Amygdala (tissue), 56 donors: ENCODE data around the gene HSPG2.
"Not testable (repeated sequence)": the region's sequence is repeated elsewhere in the genome, so short reads cannot be mapped to it uniquely, and the experiment has no call there.

Experiments
- DNase-seq, 56 donors: peaks; one replicate each; lab custom pipeline; 2025; lab: John Stamatoyannopoulos, UW

HSPG2 gene

DNA sequence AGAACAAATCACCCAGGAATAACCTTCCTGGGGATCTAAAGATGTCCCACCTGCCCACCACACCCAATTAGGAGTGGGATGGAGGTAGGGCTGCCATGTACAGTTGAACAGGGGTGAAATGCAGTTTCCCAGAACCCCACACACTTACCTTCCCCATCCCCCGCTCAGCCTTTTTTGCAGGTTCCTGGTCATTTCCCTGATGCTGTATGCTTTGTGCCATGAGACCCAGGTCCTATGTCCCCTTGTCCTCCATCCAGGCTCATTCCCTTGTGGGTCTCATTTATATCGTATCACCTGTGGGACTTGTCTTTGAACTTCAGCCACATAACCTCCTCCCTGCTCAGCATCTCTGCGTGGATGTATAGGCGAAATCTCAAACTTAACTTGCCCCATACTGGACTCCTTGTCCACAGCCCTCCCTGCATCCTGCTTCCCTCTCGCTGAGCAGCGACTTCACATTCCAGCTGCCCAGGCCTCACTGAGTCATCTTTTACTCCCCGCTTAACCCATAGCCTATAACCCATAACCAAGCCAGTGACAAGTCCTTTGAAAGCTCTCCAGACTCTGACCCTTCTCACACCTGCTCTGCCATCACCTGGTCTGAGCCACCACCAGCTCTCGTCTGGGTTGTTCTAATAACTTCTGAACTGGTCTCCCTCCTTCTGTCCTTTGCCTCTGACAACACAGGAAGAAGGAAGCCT lies 120.4 kb downstream of the HSPG2 start:
- DNase-seq = no peak

DNA sequence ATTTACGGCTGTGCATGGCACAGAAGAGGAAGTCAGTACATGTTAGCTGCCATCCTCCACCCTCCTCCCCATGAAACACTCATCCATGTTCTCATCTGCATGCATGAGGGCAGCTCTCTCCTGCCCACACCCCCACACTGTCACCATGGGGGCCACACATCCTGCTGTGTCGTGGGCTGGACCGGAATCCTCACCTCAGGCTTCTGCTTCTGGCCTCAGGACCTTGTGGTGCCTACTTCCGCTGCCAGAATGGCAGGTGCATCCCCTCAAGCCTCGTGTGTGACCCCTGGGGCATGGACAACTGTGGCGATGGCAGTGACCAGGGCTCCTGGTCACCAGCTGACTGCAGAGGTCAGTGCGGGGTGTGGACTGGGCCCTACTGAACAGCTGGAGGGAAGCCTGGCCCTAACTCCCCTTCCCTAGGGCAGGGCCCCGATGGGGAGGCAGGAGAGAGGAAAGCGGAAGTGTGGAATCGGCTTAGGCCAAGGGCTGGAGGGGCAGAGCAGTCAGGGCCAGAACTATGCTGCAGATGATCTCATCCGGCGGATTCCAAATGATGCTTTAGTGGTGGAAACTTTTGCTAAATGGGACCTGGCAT lies 121.3 kb downstream of the HSPG2 start:
- DNase-seq = no peak

DNA sequence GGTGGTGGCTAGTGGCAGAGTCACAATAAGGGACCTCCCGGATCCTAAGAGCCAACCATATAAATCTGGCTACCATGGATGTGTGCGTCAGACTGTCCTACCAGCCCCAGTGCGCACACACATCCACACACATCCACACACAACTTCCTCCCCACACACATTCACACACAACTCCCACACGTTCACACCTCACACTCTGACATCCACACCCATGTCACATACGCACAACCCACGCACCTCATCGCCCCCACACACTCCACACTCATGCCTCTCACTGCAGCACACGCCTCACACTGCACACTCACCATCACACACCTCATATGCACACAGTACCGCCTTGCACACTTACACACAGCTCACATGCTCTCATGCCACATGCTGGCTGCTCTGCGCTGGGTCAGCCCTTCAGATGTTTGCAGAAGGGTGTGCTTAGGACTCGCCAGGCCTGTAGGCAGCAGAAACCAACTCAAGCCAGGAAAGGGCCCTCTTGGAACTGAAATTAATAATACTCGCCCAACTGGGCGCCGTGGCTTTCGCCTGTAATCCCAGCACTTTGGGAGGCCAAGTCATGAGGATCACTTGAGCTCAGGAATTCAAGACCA lies 122.0 kb downstream of the HSPG2 start:
- DNase-seq = no peak

DNA sequence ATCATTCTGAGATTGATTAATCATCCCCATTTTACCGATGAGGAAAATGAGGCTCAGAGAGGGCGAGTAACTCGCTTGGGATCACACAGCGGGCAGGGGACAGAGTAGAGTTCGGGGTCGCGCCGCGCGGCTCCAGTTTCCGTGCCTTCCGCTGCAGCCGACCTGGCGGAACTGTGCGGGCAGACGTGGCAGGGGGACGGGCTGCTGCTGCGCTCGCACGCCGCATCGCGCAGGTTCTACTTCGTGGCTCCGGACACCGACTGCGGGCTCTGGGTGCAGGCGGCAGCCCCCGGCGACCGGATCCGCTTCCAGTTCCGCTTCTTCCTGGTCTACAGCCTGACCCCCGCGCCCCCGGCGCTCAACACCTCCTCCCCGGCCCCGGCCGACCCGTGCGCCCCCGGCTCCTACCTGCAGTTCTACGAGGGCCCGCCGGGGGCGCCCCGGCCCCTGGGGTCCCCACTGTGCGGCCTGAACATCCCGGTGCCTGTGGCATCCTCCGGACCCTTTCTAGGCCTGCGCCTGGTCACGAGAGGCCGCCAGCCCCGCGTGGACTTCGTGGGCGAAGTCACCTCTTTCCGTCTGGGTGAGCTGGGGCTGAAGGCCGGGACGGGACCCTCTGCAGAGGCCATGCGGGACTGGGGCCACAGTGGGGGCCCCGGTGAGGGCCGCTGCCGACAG lies 122.7 kb downstream of the HSPG2 start:
- no peak for DNase-seq

DNA sequence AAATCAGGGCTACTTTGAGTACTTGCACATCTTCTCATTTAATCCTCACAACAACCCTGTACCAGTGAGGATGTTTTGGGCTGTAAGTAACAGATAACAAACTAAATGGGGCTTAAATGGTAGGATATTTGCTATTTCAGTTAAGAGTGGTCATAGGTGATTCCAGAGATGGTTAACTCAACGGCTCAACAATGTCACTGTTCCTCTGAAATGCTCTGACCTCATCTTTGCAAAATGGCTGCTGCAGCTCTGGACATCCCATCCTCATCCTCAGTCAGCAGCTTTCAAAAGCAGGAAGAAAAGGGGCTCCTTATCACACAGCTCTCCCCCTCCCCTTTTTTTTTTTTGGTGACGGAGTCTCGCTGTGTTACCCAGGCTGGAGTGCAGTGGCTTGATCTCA lies 123.6 kb downstream of the HSPG2 start:
- DNase-seq = no peak

DNA sequence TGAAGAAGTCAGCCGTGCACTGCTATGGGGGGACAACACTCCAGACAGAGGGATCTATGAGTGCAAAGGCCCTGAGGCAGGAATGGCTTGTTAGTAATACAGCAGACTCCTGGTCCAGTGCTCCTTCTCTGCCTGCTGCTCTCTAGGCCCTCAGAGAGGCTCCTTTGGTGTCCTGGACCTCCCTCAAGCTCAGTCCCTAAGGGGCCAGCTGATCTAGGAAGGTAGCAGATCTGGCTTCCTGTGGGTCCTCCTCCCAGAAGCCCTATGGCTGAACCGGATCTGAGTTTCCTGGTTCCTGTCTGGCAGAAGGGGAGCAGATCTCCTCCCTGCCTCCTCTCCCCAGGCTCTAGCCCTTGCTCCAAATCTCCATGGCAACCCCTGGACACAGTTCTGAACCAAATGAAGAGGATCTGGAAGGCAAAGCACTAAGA lies 125.2 kb downstream of the HSPG2 start, which contains the start of gene LDLRAD2:
Gene LDLRAD2, plus strand, starts transcription at position 391 of the 431 bp plus-strand sequence. CDS start 187 bp downstream, outside the sequence.
- DNase-seq = no peak

DNA sequence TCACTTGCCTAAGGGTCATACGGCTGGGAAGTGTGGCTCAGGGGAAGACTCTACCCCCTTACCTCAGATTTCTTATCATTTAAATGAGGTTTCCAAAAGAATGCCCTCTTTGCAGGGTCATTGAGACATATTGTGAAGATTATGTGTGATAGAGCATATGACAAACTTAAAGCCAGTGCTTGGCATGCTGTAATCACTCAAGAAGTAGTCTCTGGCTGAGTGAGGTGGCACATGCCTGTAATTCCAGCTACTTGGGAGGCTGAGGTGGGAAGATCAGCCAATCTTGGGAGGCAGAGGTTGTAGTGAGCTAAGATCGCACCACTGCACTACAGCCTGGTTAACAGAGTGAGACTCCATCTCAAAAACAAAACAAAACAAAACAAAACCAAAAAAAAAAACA lies 132.6 kb downstream of the HSPG2 start:
- no peak for DNase-seq

DNA sequence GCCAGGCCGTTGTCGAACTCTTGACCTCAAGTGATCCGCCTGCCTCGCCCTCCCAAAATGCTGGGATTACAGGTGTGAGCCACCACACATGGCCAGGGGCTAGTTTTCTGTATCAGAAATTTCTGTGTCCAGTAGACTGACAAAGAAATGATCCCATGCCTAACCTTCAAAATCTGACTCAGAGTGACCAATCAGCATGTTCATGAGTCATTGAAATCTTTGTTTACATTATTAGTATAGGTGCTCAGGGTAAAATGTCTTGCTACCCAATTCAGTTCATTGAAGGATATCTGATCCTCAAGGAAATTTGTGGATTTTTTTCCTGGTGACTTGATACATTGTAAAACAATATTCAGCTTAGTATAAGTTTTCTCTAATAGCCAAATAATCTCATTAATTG lies 136.0 kb downstream of the HSPG2 start:
- no peak for DNase-seq

DNA sequence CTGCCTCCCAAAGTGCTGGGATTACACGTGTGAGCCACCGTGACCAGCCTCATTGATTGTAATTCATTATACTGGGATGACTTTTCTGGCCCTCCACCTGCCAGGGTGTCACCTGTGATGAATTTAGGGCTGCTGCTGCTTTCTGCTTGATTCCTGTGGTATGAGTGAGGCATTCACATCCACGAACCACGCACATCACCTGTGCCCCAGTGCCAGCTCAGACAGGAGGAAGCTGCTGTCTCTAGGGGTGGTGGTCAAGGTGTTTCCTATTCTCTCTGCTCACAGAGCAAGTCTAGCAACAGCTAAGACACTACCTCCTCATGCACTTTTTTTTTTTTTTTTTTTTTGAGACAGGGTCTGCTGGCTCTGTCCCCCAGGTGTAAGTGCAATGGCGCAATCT lies 137.4 kb downstream of the HSPG2 start:
- DNase-seq = no peak

DNA sequence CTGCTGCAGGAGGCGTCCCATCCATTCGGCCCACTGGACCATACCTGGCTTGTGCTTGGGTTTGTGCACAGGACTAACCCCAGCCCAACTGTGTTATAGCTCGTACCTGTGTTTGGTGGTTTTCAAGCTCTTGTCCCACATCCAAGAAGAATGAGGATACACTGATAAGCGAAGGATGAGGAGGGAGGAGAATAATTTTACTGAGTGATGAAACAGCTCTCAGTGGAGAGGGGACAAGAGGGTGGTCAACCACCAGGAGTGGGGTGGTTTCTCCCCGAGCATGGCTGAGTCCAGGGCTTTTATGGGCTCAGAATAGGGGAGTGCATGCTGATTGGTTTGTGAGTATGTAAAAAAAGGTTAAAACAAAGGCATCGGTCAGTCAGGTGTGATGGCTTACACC lies 142.0 kb downstream of the HSPG2 start:
- no peak for DNase-seq

DNA sequence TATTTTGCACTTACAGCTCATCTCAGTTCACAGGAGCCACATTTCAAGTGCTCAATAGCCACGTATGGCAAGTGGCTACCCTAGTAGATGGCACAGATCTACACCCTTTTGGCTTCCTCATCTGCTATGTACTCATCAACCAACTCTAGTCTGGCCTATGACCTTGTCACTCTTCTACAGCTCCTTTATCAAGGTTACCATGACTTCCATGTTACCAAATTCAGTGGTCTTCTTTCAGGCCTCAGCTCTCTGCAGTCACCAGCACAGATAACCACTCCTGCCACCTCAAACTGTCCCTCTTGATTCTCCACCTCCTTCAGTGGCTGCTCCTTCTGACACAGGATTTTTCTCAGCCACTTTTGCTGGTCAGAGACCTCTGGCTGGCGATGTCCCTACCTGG lies 142.5 kb downstream of the HSPG2 start:
- DNase-seq = no peak

DNA sequence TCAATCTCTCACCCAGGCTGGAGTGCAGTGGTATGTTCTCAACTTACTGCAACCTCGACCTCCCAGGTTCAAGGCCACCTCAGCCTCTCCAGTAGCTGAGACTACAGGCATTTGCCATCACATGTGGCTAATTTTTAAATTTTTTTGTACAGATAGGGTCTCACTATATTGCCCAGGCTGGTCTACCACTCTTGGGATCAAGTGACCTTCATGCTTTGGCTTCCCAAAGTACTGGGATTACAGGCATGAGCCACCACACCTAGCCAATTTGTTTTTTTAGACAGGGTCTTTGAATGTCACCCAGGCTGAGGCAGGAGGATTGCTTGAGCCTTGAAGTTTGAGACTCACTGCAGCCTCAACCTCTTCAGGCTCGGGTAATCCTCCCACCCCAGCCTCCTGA lies 144.0 kb downstream of the HSPG2 start:
- DNase-seq = no peak

DNA sequence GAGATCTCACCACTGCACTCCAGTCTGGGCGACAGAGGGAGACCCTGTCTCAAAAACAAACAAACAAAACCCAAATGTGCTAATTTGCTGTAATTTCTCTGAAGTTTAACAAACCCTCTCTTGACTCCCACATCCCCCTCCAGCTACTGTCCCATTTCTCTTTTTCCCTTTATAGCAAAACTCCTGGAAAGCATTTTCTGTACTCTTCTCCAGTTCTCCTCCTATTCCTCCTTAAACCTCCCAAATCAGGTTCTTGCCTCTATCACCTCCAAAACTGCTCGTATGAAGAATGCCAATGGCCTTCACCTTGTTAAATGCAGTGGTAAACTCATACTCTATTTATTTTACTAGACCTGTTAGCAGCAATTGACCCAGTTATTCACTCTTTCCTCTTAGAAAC lies 150.5 kb downstream of the HSPG2 start:
- DNase-seq = no peak

DNA sequence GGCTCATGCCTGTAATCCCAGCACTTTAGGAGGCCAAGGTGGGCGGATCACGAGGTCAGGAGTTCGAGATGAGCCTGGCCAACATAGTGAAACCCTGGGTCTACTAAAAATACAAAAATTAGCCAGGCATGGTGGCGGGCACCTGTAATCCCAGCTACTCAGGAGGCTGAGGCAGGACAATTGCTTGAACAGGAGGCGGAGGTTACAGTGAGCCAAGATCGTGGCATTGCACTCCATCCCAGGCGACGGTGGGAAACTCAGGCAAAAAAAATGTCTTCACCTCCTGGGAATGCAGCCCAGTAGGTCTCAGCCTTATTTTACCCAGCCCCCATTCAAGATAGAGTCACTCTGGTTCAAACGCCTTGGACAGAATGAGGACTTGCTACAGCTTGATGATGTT lies 151.3 kb downstream of the HSPG2 start:
- not testable (repeated sequence) for DNase-seq

DNA sequence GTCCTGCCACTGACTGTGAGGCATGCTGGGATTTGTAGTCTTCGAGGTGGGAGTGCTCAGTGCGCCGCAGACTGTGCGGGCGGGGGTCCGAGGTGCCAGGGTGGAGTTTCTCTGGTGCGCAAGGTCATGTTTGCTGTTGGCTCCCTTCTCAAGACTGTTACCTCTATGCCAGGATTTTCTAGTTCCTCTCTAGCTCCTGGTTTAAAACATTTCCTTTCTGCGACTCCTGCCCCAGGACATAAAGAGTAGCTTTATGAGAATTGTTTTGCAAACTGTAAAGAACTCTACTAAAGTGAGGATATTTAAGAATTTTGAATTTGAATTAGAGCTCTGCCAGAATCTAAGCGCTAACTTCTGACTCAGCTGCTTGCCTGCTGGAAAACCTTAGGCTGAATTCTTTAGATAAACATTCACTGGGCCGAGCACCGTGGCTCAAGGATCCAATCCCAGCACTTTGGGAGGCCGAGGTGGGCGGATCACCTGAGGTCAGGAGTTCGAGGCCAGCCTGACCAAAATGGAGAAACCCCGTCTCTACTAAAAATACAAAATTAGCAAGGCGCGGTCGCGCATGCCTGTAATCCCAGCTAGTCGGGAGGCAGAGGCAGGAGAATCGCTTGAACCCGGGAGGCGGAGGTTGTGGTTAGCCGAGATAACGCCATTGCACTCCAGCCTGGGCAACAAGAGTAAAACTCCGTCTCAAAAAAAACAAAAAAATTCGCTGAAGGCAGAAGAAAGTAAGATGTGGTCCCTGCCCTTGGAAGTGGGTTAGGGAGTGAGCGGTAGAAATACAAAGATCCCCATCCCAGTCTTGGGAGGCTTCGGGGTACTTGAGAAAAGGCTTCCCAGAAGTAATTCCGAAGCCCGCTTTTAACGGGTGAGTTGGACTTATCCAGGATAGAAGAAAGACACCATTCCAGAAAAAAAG lies 153.2 kb downstream of the HSPG2 start:
- DNase-seq = peak in 5 of 56 donors; percentile 11 to 96 (median 30)

DNA sequence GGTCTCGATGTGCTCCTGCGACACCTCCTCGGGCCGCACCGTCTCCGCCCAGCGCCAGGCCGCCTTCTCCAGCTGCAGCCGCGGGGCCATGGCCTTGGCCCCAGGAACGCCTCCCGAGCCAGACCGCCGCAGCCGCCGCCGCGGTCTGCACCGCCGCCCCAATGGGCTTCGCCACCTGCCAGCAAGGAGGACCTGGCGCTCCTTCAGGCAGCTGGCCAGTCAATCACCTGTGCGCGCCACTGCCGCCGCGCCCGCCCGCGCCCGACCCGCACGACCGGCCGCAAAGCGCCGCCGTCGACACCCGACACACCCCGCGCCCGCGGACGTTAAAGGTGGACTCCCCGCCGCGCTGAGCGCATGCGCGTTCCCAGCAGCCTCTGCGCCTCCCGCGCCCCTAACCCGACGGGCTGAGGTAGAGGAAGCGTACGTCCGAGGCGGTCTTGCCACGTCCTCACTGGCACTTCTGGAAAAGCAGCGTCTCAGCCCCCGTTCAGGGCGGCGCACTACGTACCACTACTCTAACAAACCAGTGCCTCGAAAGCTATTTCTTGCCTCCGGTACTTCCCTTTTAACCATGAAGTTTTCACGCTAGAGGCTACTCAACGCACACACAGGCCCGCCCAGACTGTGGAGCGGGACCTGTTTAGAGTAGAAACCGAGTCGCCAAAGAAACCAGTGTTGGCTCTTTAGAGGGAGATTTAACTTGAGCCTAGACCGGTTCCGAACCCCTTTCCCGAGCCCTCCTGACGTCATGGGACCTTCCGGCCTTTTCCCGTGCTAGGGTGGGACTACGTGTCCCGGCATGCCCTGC lies 154.0 kb downstream of the HSPG2 start, which contains the start of gene USP48:
Gene USP48, minus strand, starts transcription at position 282 of the 811 bp plus-strand sequence. Its CDS starts 192 bp downstream, at position 90.
- DNase-seq = peak; percentile 54 to 98 (median 93)

DNA sequence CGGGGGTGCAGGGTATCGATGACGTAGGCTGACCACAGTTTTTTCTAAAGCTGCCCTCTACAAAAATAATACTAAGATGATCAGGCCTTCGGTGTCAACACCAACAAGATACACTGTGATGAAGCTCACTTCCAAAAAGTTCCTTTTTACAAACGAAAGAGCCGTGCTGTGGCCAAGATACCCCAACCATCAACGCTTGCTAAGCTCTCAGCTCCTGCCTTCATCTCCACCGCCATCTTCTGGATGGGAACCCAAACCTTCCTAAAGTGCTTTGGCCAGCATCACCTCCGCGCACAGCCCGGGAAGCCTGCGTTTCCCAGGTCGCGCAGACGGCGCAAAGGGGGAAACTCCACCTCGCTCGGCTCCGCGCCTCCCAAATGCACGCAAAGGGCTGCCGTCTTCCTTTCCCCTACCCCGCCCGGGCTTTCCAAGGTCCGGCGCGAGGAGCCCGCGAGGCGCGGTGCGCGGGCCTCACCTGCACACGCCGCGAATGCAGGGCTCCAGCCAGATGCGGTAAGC lies 154.7 kb downstream of the HSPG2 start:
- peak in 47 of 56 donors; percentile 7 to 74 (median 40) for DNase-seq

DNA sequence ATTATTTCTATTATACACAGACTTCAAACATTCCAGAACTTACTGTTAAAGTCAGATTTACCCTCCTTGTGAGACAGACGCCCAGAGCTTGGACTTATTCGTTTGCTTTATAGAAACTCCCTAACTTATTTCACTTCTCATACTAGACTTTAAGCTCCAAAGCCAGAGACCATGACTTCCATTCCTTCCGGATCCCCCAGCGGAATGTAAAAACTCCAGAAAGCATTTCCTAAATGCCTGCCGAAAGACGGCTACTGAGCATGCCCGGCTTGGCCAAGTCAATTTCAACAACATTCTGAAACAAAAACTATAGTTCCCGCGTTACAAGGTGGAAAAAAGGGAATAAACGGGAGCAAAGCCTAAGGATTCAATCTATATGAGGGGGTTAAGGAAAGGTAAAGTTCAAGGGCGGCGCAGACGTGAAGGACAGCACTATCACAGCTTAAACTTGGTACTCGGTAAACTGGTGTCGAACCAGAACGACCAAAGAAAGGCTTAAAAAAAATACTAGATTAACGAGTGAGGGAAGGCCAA lies 155.2 kb downstream of the HSPG2 start:
- DNase-seq = no peak
